MM.1S (cell line): ENCODE data around the gene SNTB2.

Experiments used
- DNase-seq: peaks from one replicate; pipeline ENCODE4 v3.0.0-alpha.2; 2015
- H2AFZ ChIP-seq: fragments of 300-600 bp; sonication (generic); 2 replicates; pipeline ENCODE4 v1.6.0; 2016; ENCODE audit warnings: antibody characterized with exemption, low read length
- H3F3A ChIP-seq: fragments of 300-600 bp; sonication (generic); 2 replicates; pipeline ENCODE4 v1.6.1; 2016; ENCODE audit warnings: mild to moderate bottlenecking, antibody characterized with exemption, low read length, moderate library complexity, mixed read lengths; ENCODE audit not compliant: insufficient read depth
- H3K27ac ChIP-seq: fragments of 300-600 bp; sonication (generic); 2 replicates; pipeline ENCODE4 v1.5.1; 2016; ENCODE audit warnings: mild to moderate bottlenecking, low read length
- H3K27me3 ChIP-seq: fragments of 300-600 bp; sonication (generic); replicated peaks from 2 replicates; pipeline ENCODE4 v1.6.0; 2016; ENCODE audit warnings: low read length; ENCODE audit not compliant: insufficient read depth
- H3K36me3 ChIP-seq: fragments of 300-600 bp; sonication (generic); replicated peaks from 2 replicates; pipeline ENCODE4 v1.6.1; 2016; ENCODE audit warnings: mild to moderate bottlenecking, low read length, mixed read lengths; ENCODE audit not compliant: insufficient read depth
- H3K4me1 ChIP-seq: fragments of 300-600 bp; sonication (generic); 2 replicates; pipeline ENCODE4 v1.6.1; 2016; ENCODE audit warnings: low read length, mixed read lengths
- H3K4me2 ChIP-seq: fragments of 300-600 bp; sonication (generic); 2 replicates; pipeline ENCODE4 v1.6.0; 2016; ENCODE audit warnings: low read depth, low read length
- H3K4me3 ChIP-seq: fragments of 300-600 bp; sonication (generic); 2 replicates; pipeline ENCODE4 v1.5.1; 2016; ENCODE audit warnings: low read length, mixed read lengths
- H3K79me2 ChIP-seq: fragments of 300-600 bp; sonication (generic); 2 replicates; pipeline ENCODE4 v1.6.1; 2016; ENCODE audit warnings: mixed run types, low read length, mixed read lengths
- H3K9ac ChIP-seq: fragments of 300-600 bp; sonication (generic); 2 replicates; pipeline ENCODE4 v1.6.1; 2016; ENCODE audit warnings: low read length, mixed read lengths
- H3K9me2 ChIP-seq: fragments of 300-600 bp; sonication (generic); replicated peaks from 2 replicates; pipeline ENCODE4 v1.6.1; 2016; ENCODE audit warnings: mild to moderate bottlenecking, low read length, mixed read lengths; ENCODE audit not compliant: insufficient read depth
- H3K9me3 ChIP-seq: fragments of 300-600 bp; sonication (generic); replicated peaks from 2 replicates; pipeline ENCODE4 v1.6.1; 2016; ENCODE audit warnings: mild to moderate bottlenecking, low read length, mixed read lengths; ENCODE audit not compliant: insufficient read depth
- H4K20me1 ChIP-seq: fragments of 300-600 bp; sonication (generic); 2 replicates; pipeline ENCODE4 v1.6.1; 2016; ENCODE audit warnings: mild to moderate bottlenecking, low read length, moderate library complexity, mixed read lengths; ENCODE audit not compliant: insufficient read depth
- EZH2 ChIP-seq: fragments of 300-600 bp; sonication (generic); optimal IDR thresholded peaks from 2 replicates; pipeline ENCODE3; 2017; ENCODE audit warnings: low read depth, mild to moderate bottlenecking, antibody characterized with exemption, low read length, mixed read lengths
- EZH2phosphoT487 ChIP-seq: fragments of 300-600 bp; sonication (generic); IDR thresholded peaks from 2 replicates; pipeline ENCODE4 v1.6.1; 2018; ENCODE audit warnings: antibody characterized with exemption, low read length
- TF ChIP-seq, protein P1 (sequence below): fragments of 300-600 bp; sonication (generic); IDR thresholded peaks from 2 replicates; pipeline ENCODE4 v1.5.1; 2016; ENCODE audit warnings: antibody characterized with exemption, low read length, mixed read lengths

Gene SNTB2

GRCh38 chr16:69150146-69150865 is 36.7 kb upstream of the SNTB2 start:
- H2AFZ ChIP-seq, result no peak overlapping the region
- no peaks in the 10 kb centered on the region for H3K9me3 ChIP-seq
- H3K4me1 ChIP-seq, result no peaks in the 10 kb centered on the region
- H3K27ac ChIP-seq, result no peak overlapping the region
- H3K9ac ChIP-seq, result no peak overlapping the region
- no peak overlapping the region for H3K4me2 ChIP-seq
- no peaks in the 10 kb centered on the region for H3F3A ChIP-seq
- no peaks in the 10 kb centered on the region for H3K27me3 ChIP-seq
- peaks cover 3% of the 10 kb centered on the region; the same call in 1 of the 2 replicates for H3K36me3 ChIP-seq
- H3K4me3 ChIP-seq, result no peak overlapping the region
- H3K79me2 ChIP-seq, result peaks cover 26% of the 10 kb centered on the region
- no peaks in the 10 kb centered on the region for H4K20me1 ChIP-seq
- no peaks in the 10 kb centered on the region for H3K9me2 ChIP-seq
- TF ChIP-seq, protein P1, sequence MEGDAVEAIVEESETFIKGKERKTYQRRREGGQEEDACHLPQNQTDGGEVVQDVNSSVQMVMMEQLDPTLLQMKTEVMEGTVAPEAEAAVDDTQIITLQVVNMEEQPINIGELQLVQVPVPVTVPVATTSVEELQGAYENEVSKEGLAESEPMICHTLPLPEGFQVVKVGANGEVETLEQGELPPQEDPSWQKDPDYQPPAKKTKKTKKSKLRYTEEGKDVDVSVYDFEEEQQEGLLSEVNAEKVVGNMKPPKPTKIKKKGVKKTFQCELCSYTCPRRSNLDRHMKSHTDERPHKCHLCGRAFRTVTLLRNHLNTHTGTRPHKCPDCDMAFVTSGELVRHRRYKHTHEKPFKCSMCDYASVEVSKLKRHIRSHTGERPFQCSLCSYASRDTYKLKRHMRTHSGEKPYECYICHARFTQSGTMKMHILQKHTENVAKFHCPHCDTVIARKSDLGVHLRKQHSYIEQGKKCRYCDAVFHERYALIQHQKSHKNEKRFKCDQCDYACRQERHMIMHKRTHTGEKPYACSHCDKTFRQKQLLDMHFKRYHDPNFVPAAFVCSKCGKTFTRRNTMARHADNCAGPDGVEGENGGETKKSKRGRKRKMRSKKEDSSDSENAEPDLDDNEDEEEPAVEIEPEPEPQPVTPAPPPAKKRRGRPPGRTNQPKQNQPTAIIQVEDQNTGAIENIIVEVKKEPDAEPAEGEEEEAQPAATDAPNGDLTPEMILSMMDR, result peak; percentile 75
- TF ChIP-seq EZH2, result no peak
- peak; percentile 58 for DNase-seq

- no peaks in the 10 kb centered on the region; the same call in 1 of the 2 replicates for H3K36me3 ChIP-seq
- no peaks in the 10 kb centered on the region for H3K9me2 ChIP-seq
- no peaks in the 10 kb centered on the region for H3F3A ChIP-seq
- no peak for TF ChIP-seq EZH2phosphoT487
- no peak for TF ChIP-seq EZH2
- TF ChIP-seq, protein P1, result no peak
- no peak for DNase-seq
- no peaks in the 10 kb centered on the region for H3K4me1 ChIP-seq
- H3K9me3 ChIP-seq, result no peaks in the 10 kb centered on the region
- H3K27me3 ChIP-seq, result no peaks in the 10 kb centered on the region
- no peak overlapping the region for H2AFZ ChIP-seq
- no peaks in the 10 kb centered on the region for H4K20me1 ChIP-seq
- H3K4me2 ChIP-seq, result no peak overlapping the region
- H3K4me3 ChIP-seq, result no peak overlapping the region
- H3K9ac ChIP-seq, result no peak overlapping the region
- no peak overlapping the region for H3K27ac ChIP-seq
- H3K79me2 ChIP-seq, result no peaks in the 10 kb centered on the region
Measured at GRCh38 chr16:69157196-69157595, 29.8 kb upstream of the SNTB2 start.

DNA sequence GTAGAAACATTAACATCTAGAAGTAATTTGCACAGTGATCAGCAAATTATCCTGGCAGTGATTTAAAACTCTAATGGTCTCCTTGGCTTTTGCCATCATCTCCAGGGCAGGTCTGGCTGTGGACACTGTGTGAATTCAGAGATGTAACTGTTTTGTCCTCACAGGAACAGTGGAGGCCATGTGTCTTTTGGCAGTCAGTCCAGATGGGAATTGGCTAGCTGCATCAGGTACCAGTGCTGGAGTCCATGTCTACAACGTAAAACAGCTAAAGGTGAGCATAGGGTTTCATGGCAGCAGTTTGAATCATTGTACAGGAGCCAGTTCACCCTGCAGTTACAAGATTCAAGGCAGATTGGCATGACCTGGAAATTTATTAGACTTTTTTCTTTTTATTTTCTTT is 26.8 kb upstream of the SNTB2 start:
- H3K9ac ChIP-seq, result no peak overlapping the region
- no peak overlapping the region for H3K4me3 ChIP-seq
- H3K4me2 ChIP-seq, result no peak overlapping the region
- H3K27me3 ChIP-seq, result no peaks in the 10 kb centered on the region
- no peaks in the 10 kb centered on the region for H4K20me1 ChIP-seq
- H3F3A ChIP-seq, result no peaks in the 10 kb centered on the region
- no peak for TF ChIP-seq EZH2phosphoT487
- TF ChIP-seq, protein P1, result no peak
- no peak for TF ChIP-seq EZH2
- H3K9me3 ChIP-seq, result no peaks in the 10 kb centered on the region
- no peaks in the 10 kb centered on the region for H3K4me1 ChIP-seq
- no peak overlapping the region for H2AFZ ChIP-seq
- H3K9me2 ChIP-seq, result no peaks in the 10 kb centered on the region
- no peak overlapping the region for H3K27ac ChIP-seq
- peaks cover 1% of the 10 kb centered on the region; the same call in 1 of the 2 replicates for H3K36me3 ChIP-seq
- H3K79me2 ChIP-seq, result no peaks in the 10 kb centered on the region
- no peak for DNase-seq
